ENCODE results near the gene AATF.

Gene AATF

GRCh38 chr17:36942631-36943125, 6.1 kb upstream of the AATF start:
- DNase-seq = no peak

- no peak for DNase-seq
These were observed 5.2 kb upstream of the AATF start for GRCh38 chr17:36943250-36944191.

- DNase-seq = no peak
These were observed 4.2 kb upstream of the AATF start for GRCh38 chr17:36944553-36944952.

- no peak for DNase-seq
These were observed 3.6 kb upstream of the AATF start for GRCh38 chr17:36945140-36945539.

GRCh38 chr17:36945959-36946725, 2.6 kb upstream of the AATF start:
- DNase-seq = no peak

GRCh38 chr17:36946726-36947091, 2.0 kb upstream of the AATF start:
- no peak for DNase-seq

- peak; percentile 21 for DNase-seq
These were observed 635 bp upstream of the AATF start for GRCh38 chr17:36947922-36948716.

GRCh38 chr17:36949461-36949927, 740 bp downstream of the AATF start:
- DNase-seq = no peak

GRCh38 chr17:36950027-36950426, 1.3 kb downstream of the AATF start:
- no peak for DNase-seq

- no peak for DNase-seq
These were observed 2.5 kb downstream of the AATF start for GRCh38 chr17:36951084-36951789.

GRCh38 chr17:36971508-36971907, 22.8 kb downstream of the AATF start:
- DNase-seq = no peak

- no peak for DNase-seq
These were observed 23.5 kb downstream of the AATF start for GRCh38 chr17:36972186-36972700.

GRCh38 chr17:36972905-36973304, 24.2 kb downstream of the AATF start:
- DNase-seq = no peak

GRCh38 chr17:36975922-36976515, 27.3 kb downstream of the AATF start:
- no peak for DNase-seq

- no peak for DNase-seq
These were observed 28.3 kb downstream of the AATF start for GRCh38 chr17:36977066-36977465.

GRCh38 chr17:36977568-36977967, 28.8 kb downstream of the AATF start:
- DNase-seq = no peak

GRCh38 chr17:36978810-36979564, 30.2 kb downstream of the AATF start:
- DNase-seq = no peak

GRCh38 chr17:36979565-36979941, 30.8 kb downstream of the AATF start:
- no peak for DNase-seq

- no peak for DNase-seq
These were observed 31.6 kb downstream of the AATF start for GRCh38 chr17:36980280-36980761.

GRCh38 chr17:36983618-36984017, 34.9 kb downstream of the AATF start:
- no peak for DNase-seq

GRCh38 chr17:36989173-36989572, 40.4 kb downstream of the AATF start:
- no peak for DNase-seq
